ENCODE results near the gene FUS.

Gene FUS

GRCh38 chr16:31190818-31191444 lies 11.0 kb downstream of the FUS start:
- Histone ChIP-seq H3K4me2 (ENCODE audit: low read length) (no peak overlapping the region), H3K4me3 (ENCODE audit: low read depth, low read length) (no peak overlapping the region), H3K27ac (ENCODE audit: low read depth, low read length) (no peak overlapping the region), H3K36me3 (ENCODE audit: control insufficient read depth in 1 of 2, insufficient read depth in 2 of 2, low read length in 2 of 2) (peaks cover 57 to 90% of the 10 kb centered on the region in 2 experiments), H2BK5ac (ENCODE audit: low read depth, low read length, poor library complexity) (no peak overlapping the region), H4K12ac (ENCODE audit: low read depth, low read length) (no peak overlapping the region), H3K4ac (ENCODE audit: low read depth, low read length) (no peak overlapping the region), H3K9ac (ENCODE audit: low read length) (no peak overlapping the region), H3K18ac (ENCODE audit: low read length) (no peak overlapping the region), H2BK120ac (ENCODE audit: insufficient read depth, low read length, poor library complexity) (no peak overlapping the region), H4K91ac (ENCODE audit: low read depth, low read length) (no peak overlapping the region), H4K8ac (ENCODE audit: low read depth, low read length) (no peak overlapping the region), H3K79me1 (ENCODE audit: low read length) (no peaks in the 10 kb centered on the region), H2AFZ (ENCODE audit: insufficient read depth, low read length, poor library complexity) (no peak overlapping the region), H2AK5ac (ENCODE audit: low read length) (no peak overlapping the region), H3K79me2 (ENCODE audit: control insufficient read depth, insufficient read depth, low read length, poor library complexity) (no peaks in the 10 kb centered on the region), H3K14ac (ENCODE audit: low read length) (no peak overlapping the region), H2BK12ac (ENCODE audit: low read length) (no peak overlapping the region), H3K9me3 (ENCODE audit: insufficient read depth, low read depth, low read length) (no peaks in the 10 kb centered on the region), H3K27me3 (ENCODE audit: insufficient read depth, low read length) (no peaks in the 10 kb centered on the region), H3K4me1 (ENCODE audit: control insufficient read depth in 1 of 2, insufficient read depth in 2 of 2, low read length in 2 of 2) (no peaks in the 10 kb centered on the region), H3K23ac (ENCODE audit: low read length) (no peak overlapping the region)
- DNase-seq, result no peak
- WGBS (ENCODE audit: extremely low coverage, insufficient coverage, insufficient read length), result no CpG with 5 or more reads among the region's 17 CpGs

GRCh38 chr16:31191697-31192428 lies 11.9 kb downstream of the FUS start:
- no peak overlapping the region for H3K14ac ChIP-seq (ENCODE audit: low read length)

GRCh38 chr16:31192856-31193642 lies 13.1 kb downstream of the FUS start:
- Histone ChIP-seq H4K91ac (ENCODE audit: low read depth, low read length) (no peak overlapping the region), H3K79me1 (ENCODE audit: low read length) (no peaks in the 10 kb centered on the region), H2BK5ac (ENCODE audit: low read depth, low read length, poor library complexity) (no peak overlapping the region), H2AFZ (ENCODE audit: insufficient read depth, low read length, poor library complexity) (no peak overlapping the region), H3K9me3 (ENCODE audit: insufficient read depth, low read depth, low read length) (no peaks in the 10 kb centered on the region), H3K9ac (ENCODE audit: low read length) (no peak overlapping the region), H3K27me3 (ENCODE audit: insufficient read depth, low read length) (no peaks in the 10 kb centered on the region), H3K4me3 (ENCODE audit: low read depth, low read length) (no peak overlapping the region), H3K14ac (ENCODE audit: low read length) (no peak overlapping the region), H3K18ac (ENCODE audit: low read length) (no peak overlapping the region), H3K79me2 (ENCODE audit: control insufficient read depth, insufficient read depth, low read length, poor library complexity) (no peaks in the 10 kb centered on the region), H3K4ac (ENCODE audit: low read depth, low read length) (no peak overlapping the region), H2AK5ac (ENCODE audit: low read length) (no peak overlapping the region), H4K8ac (ENCODE audit: low read depth, low read length) (no peak overlapping the region), H3K4me1 (ENCODE audit: control insufficient read depth in 1 of 2, insufficient read depth in 2 of 2, low read length in 2 of 2) (no peaks in the 10 kb centered on the region), H3K27ac (ENCODE audit: low read depth, low read length) (no peak overlapping the region), H4K12ac (ENCODE audit: low read depth, low read length) (no peak overlapping the region), H3K36me3 (ENCODE audit: control insufficient read depth in 1 of 2, insufficient read depth in 2 of 2, low read length in 2 of 2) (peaks cover 55 to 86% of the 10 kb centered on the region in 2 experiments), H2BK120ac (ENCODE audit: insufficient read depth, low read length, poor library complexity) (no peak overlapping the region), H3K4me2 (ENCODE audit: low read length) (no peak overlapping the region), H2BK12ac (ENCODE audit: low read length) (no peak overlapping the region), H3K23ac (ENCODE audit: low read length) (no peak overlapping the region)
- WGBS (ENCODE audit: extremely low coverage, insufficient coverage, insufficient read length), result no CpG with 5 or more reads among the region's 16 CpGs
- peak in 1 of 2 donors; percentile 4 for DNase-seq

More at GRCh38 chr16:31191697-31192428, 11.9 kb downstream of the FUS start:
- Histone ChIP-seq H4K12ac (ENCODE audit: low read depth, low read length) (no peak overlapping the region), H2BK120ac (ENCODE audit: insufficient read depth, low read length, poor library complexity) (no peak overlapping the region), H3K4me2 (ENCODE audit: low read length) (no peak overlapping the region), H2BK12ac (ENCODE audit: low read length) (no peak overlapping the region), H3K79me1 (ENCODE audit: low read length) (no peaks in the 10 kb centered on the region), H3K4ac (ENCODE audit: low read depth, low read length) (no peak overlapping the region), H4K91ac (ENCODE audit: low read depth, low read length) (no peak overlapping the region), H3K23ac (ENCODE audit: low read length) (no peak overlapping the region), H3K4me3 (ENCODE audit: low read depth, low read length) (no peak overlapping the region), H2AFZ (ENCODE audit: insufficient read depth, low read length, poor library complexity) (no peak overlapping the region), H3K27ac (ENCODE audit: low read depth, low read length) (no peak overlapping the region), H3K27me3 (ENCODE audit: insufficient read depth, low read length) (no peaks in the 10 kb centered on the region), H3K9me3 (ENCODE audit: insufficient read depth, low read depth, low read length) (no peaks in the 10 kb centered on the region), H3K4me1 (ENCODE audit: control insufficient read depth in 1 of 2, insufficient read depth in 2 of 2, low read length in 2 of 2) (no peaks in the 10 kb centered on the region), H2BK5ac (ENCODE audit: low read depth, low read length, poor library complexity) (no peak overlapping the region), H3K79me2 (ENCODE audit: control insufficient read depth, insufficient read depth, low read length, poor library complexity) (no peaks in the 10 kb centered on the region), H3K18ac (ENCODE audit: low read length) (no peak overlapping the region), H3K36me3 (ENCODE audit: control insufficient read depth in 1 of 2, insufficient read depth in 2 of 2, low read length in 2 of 2) (peaks cover 58 to 89% of the 10 kb centered on the region in 2 experiments), H3K9ac (ENCODE audit: low read length) (no peak overlapping the region), H4K8ac (ENCODE audit: low read depth, low read length) (no peak overlapping the region), H2AK5ac (ENCODE audit: low read length) (no peak overlapping the region)
- peak in 1 of 2 donors; percentile 1 for DNase-seq
- no CpG with 5 or more reads among the region's 5 CpGs for WGBS (ENCODE audit: extremely low coverage, insufficient coverage, insufficient read length)

GRCh38 chr16:31193874-31194273 lies 13.9 kb downstream of the FUS start:
- Histone ChIP-seq H2BK120ac (ENCODE audit: insufficient read depth, low read length, poor library complexity) (no peak overlapping the region), H2BK5ac (ENCODE audit: low read depth, low read length, poor library complexity) (no peak overlapping the region), H2AFZ (ENCODE audit: insufficient read depth, low read length, poor library complexity) (no peak overlapping the region), H3K79me1 (ENCODE audit: low read length) (no peaks in the 10 kb centered on the region), H3K9me3 (ENCODE audit: insufficient read depth, low read depth, low read length) (no peaks in the 10 kb centered on the region), H3K18ac (ENCODE audit: low read length) (no peak overlapping the region), H4K91ac (ENCODE audit: low read depth, low read length) (no peak overlapping the region), H3K23ac (ENCODE audit: low read length) (no peak overlapping the region), H3K9ac (ENCODE audit: low read length) (no peak overlapping the region), H4K12ac (ENCODE audit: low read depth, low read length) (no peak overlapping the region), H3K4me2 (ENCODE audit: low read length) (no peak overlapping the region), H4K8ac (ENCODE audit: low read depth, low read length) (no peak overlapping the region), H3K4me3 (ENCODE audit: low read depth, low read length) (no peak overlapping the region), H3K79me2 (ENCODE audit: control insufficient read depth, insufficient read depth, low read length, poor library complexity) (no peaks in the 10 kb centered on the region), H3K36me3 (ENCODE audit: control insufficient read depth in 1 of 2, insufficient read depth in 2 of 2, low read length in 2 of 2) (peaks cover 56 to 84% of the 10 kb centered on the region in 2 experiments), H3K27ac (ENCODE audit: low read depth, low read length) (no peak overlapping the region), H3K4me1 (ENCODE audit: control insufficient read depth in 1 of 2, insufficient read depth in 2 of 2, low read length in 2 of 2) (no peaks in the 10 kb centered on the region), H3K4ac (ENCODE audit: low read depth, low read length) (no peak overlapping the region), H2BK12ac (ENCODE audit: low read length) (no peak overlapping the region), H3K14ac (ENCODE audit: low read length) (no peak overlapping the region), H3K27me3 (ENCODE audit: insufficient read depth, low read length) (no peaks in the 10 kb centered on the region), H2AK5ac (ENCODE audit: low read length) (no peak overlapping the region)
- DNase-seq, result peak in 1 of 2 donors; percentile 1
- WGBS (ENCODE audit: extremely low coverage, insufficient coverage, insufficient read length), result no CpG with 5 or more reads among the region's 2 CpGs

All from trophoblast cell (in vitro differentiated cells and primary cell).